ENCODE results near the gene ERICH6B.

DNA sequence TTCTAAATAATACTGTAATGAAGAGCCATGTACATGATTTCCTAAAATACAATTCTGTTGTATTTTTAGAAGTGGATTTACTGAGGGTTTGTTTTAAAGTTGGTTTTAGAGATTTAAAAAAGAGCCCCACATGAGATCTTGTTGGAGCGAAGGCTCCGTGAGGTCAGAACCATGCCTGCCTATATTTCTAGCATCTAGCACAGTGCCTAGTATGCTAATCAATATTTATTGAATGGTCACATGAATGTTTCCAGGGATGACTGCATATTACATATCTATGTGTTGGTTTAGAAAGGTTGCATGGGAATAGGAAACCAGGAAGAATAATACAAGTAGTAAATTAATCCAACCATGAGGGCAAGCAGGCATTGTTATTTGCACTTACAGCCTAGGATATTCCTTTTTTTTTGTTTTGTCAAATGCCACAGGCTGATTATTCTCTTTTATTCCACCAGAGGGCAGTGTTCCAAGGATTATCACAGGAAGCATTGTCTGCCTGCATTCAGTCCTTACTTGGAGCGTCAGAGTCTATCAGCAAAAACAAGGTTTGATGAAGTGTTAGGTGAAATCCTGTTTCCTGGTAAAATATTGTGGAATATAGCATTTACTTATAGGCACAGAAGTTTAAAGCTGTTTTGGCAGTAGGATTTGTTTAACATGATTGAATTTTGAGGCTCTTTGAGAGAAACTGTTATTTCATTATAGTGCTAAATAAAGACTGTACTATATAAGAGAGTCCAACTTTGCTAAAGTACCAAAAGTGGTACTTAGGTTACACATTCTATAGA, 104.0 kb downstream of the ERICH6B start:
- TF ChIP-seq FOXK2 (IDR thresholded peaks at IDR 0.05) (no peak), HDGF (IDR thresholded peaks at IDR 0.05; ENCODE audit: borderline replicate concordance) (no peak)
